HepG2 (cell line): Measurements from ENCODE around the gene ACSM2B. TPM values are rescaled to one million over a fixed set of nuclear protein-coding genes. Genes with fewer than 3 reads are reported as not detected.
A peak's percentile ranks its signal among the peaks of the same experiment; 100 is the strongest.

Source experiments
- CHCHD3 ChIP-seq: sonication (generic); formaldehyde crosslinking; IDR thresholded peaks from 2 replicates; pipeline ENCODE4 v1.8.0; 2022; ENCODE audit warnings: mild to moderate bottlenecking, missing genetic modification reagents, moderate library complexity
- FOXA3 ChIP-seq: IDR thresholded peaks from 2 replicates; pipeline ENCODE4 v1.6.1; 2016; ENCODE audit warnings: missing genetic modification reagents, missing compliant biosample characterization
- FOXC1 ChIP-seq: sonication (generic); formaldehyde crosslinking; IDR thresholded peaks from 2 replicates; pipeline ENCODE4 v1.8.0; 2022; ENCODE audit warnings: mild to moderate bottlenecking, missing genetic modification reagents, borderline replicate concordance
- FOXM1 ChIP-seq: sonication (generic); formaldehyde crosslinking; IDR thresholded peaks from 2 replicates; pipeline ENCODE4 v1.5.0; 2020; ENCODE audit warnings: missing genetic modification reagents
- HOXA5 ChIP-seq: sonication (generic); formaldehyde crosslinking; IDR thresholded peaks from 2 replicates; pipeline ENCODE4 v1.4.0; 2020; ENCODE audit warnings: missing genetic modification reagents
- MIER2 ChIP-seq: IDR thresholded peaks from 2 replicates; pipeline ENCODE4 v1.6.1; 2016; ENCODE audit warnings: missing biosample characterization, missing genetic modification reagents
- MTF2 ChIP-seq: sonication (generic); formaldehyde crosslinking; IDR thresholded peaks from 2 replicates; pipeline ENCODE4 v1.5.0; 2020; ENCODE audit warnings: missing genetic modification reagents, borderline replicate concordance
- MXD4 ChIP-seq: IDR thresholded peaks from 2 replicates; pipeline ENCODE4 v1.6.1; 2016; ENCODE audit warnings: mild to moderate bottlenecking, missing biosample characterization, missing genetic modification reagents
- PHF8 ChIP-seq: sonication (generic); formaldehyde crosslinking; IDR thresholded peaks from 2 replicates; pipeline ENCODE4 v1.5.0; 2020; ENCODE audit warnings: missing genetic modification reagents
- SATB2 ChIP-seq: sonication (generic); formaldehyde crosslinking; IDR thresholded peaks from 2 replicates; pipeline ENCODE4 v1.5.0; 2020; ENCODE audit warnings: missing genetic modification reagents
- SNRNP70 ChIP-seq: fragments of 200-400 bp; formaldehyde crosslinking; IDR thresholded peaks from 2 replicates; pipeline ENCODE4 v1.6.1; 2017; ENCODE audit warnings: mild to moderate bottlenecking, low read depth, low read length, moderate library complexity
- SP140L ChIP-seq: sonication (generic); formaldehyde crosslinking; IDR thresholded peaks from 2 replicates; pipeline ENCODE4 v1.4.0; 2020; ENCODE audit warnings: missing genetic modification reagents, borderline replicate concordance
- ZBTB1 ChIP-seq: sonication (generic); formaldehyde crosslinking; IDR thresholded peaks from 2 replicates; pipeline ENCODE4 v1.4.0; 2020; ENCODE audit warnings: missing genetic modification reagents, borderline replicate concordance
- ZBTB10 ChIP-seq: sonication (generic); formaldehyde crosslinking; IDR thresholded peaks from 2 replicates; pipeline ENCODE4 v1.4.0; 2020; ENCODE audit warnings: missing genetic modification reagents, borderline replicate concordance
- ZBTB8A ChIP-seq: sonication (generic); formaldehyde crosslinking; IDR thresholded peaks from 2 replicates; pipeline ENCODE4 v1.4.0; 2020; ENCODE audit warnings: mild to moderate bottlenecking, low read depth, missing genetic modification reagents, borderline replicate concordance
- ZNF280D ChIP-seq: sonication (generic); formaldehyde crosslinking; IDR thresholded peaks from 2 replicates; pipeline ENCODE4 v1.5.1; 2020; ENCODE audit warnings: mild to moderate bottlenecking, missing genetic modification reagents
- ZNF335 ChIP-seq: sonication (generic); formaldehyde crosslinking; IDR thresholded peaks from 2 replicates; pipeline ENCODE4 v1.4.0; 2020; ENCODE audit warnings: missing genetic modification reagents
- ZNF547 ChIP-seq: sonication (generic); formaldehyde crosslinking; IDR thresholded peaks from 2 replicates; pipeline ENCODE4 v1.5.1; 2020; ENCODE audit warnings: mild to moderate bottlenecking, missing genetic modification reagents
- polyA plus RNA-seq, 8 experiments: library from polyadenylated mRNA; depleted of rRNA in 3 of 8; stranded (reverse) in 7 of 8; unstranded in 1 of 8; fragments of >200 nt; fragmentation: Illumina TruSeq in 4 of 8; extraction: Trizol in 4 of 8; gene quantifications; 2 replicates each; pipeline versions ENCODE4 v1.2.1 to v1.2.3, GENCODE V29; 2011 to 2016; ENCODE audit warnings: low read depth in 4 of 8, missing spikeins in 1 of 8, mixed read lengths in 1 of 8; ENCODE audit not compliant: insufficient read depth in 1 of 8
- total RNA-seq, 5 experiments: library from RNA; depleted of rRNA; stranded (reverse); fragments of >200 nt; fragmentation: Illumina TruSeq; extraction: Trizol; gene quantifications; 2 replicates each; pipeline ENCODE4 v1.2.3, GENCODE V29; 2016; ENCODE audit warnings: low read depth in 1 of 5
- TF ChIP-seq, protein P1 (sequence below), 2 experiments: sonication (generic) in 1 of 2; formaldehyde crosslinking in 1 of 2; IDR thresholded peaks; 2 replicates each; pipeline versions ENCODE4 v1.4.0 to v1.6.1; 2016 to 2020; ENCODE audit warnings: borderline replicate concordance in 1 of 2, low read depth in 1 of 2, mild to moderate bottlenecking in 1 of 2, missing genetic modification reagents in 1 of 2
- TF ChIP-seq, protein P2 (sequence below): sonication (generic); formaldehyde crosslinking; IDR thresholded peaks from 2 replicates; pipeline ENCODE4 v1.4.0; 2020; ENCODE audit warnings: missing genetic modification reagents, borderline replicate concordance

ACSM2B gene
- total and polyA plus RNA-seq, 2 of the 13 experiments (the other 11 are each of a cell fraction or from before 2014, with no cell fraction given) = 22.9 to 34.0 TPM

DNA sequence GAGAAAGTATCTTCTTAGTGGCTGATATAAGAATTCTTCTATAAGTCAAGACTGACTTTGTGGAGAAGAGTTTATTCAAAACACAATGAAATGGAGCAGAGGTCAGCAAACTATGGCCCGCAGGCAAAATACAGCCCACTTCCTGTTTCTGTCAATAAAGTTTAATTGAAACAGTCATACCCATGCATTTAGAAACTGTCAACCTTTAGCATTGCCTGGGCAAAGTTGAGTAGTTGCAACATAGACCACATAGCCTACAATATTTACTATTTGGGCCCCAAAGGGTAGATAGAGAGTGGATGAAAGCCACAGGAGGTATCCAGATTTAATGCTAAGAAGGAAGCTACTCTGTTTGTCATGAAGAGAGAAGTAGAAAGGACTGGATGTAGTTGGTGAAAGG is 38.0 kb downstream of the ACSM2B start (continued):
- TF ChIP-seq HOXA5 (no peak), ZBTB10 (CRISPR knock-in tag) (no peak), ZBTB8A (no peak), FOXA3 (CRISPR knock-in tag) (peak; percentile 76), MTF2 (no peak), FOXM1 (CRISPR knock-in tag) (no peak), MIER2 (CRISPR knock-in tag) (peak; percentile 40; the same call in 1 of the 2 replicates), ZNF335 (CRISPR knock-in tag) (no peak), SNRNP70 (no peak), PHF8 (CRISPR knock-in tag) (no peak), ZNF547 (CRISPR knock-in tag) (no peak), ZNF280D (peak; percentile 19; the same call in 1 of the 2 replicates), ZBTB1 (CRISPR knock-in tag) (no peak), CHCHD3 (CRISPR knock-in tag) (no peak), SATB2 (CRISPR knock-in tag) (no peak), FOXC1 (no peak), MXD4 (CRISPR knock-in tag) (no peak), SP140L (no peak)
- TF ChIP-seq, protein P1, sequence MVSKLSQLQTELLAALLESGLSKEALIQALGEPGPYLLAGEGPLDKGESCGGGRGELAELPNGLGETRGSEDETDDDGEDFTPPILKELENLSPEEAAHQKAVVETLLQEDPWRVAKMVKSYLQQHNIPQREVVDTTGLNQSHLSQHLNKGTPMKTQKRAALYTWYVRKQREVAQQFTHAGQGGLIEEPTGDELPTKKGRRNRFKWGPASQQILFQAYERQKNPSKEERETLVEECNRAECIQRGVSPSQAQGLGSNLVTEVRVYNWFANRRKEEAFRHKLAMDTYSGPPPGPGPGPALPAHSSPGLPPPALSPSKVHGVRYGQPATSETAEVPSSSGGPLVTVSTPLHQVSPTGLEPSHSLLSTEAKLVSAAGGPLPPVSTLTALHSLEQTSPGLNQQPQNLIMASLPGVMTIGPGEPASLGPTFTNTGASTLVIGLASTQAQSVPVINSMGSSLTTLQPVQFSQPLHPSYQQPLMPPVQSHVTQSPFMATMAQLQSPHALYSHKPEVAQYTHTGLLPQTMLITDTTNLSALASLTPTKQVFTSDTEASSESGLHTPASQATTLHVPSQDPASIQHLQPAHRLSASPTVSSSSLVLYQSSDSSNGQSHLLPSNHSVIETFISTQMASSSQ (IDR thresholded peaks at IDR 0.05; ENCODE audit: low read depth) = peak; percentile 57; the same call in 1 of the 2 replicates
- TF ChIP-seq, protein P1 (CRISPR knock-in tag; IDR thresholded peaks at IDR 0.05; ENCODE audit: borderline replicate concordance) = no peak
- TF ChIP-seq, protein P2, sequence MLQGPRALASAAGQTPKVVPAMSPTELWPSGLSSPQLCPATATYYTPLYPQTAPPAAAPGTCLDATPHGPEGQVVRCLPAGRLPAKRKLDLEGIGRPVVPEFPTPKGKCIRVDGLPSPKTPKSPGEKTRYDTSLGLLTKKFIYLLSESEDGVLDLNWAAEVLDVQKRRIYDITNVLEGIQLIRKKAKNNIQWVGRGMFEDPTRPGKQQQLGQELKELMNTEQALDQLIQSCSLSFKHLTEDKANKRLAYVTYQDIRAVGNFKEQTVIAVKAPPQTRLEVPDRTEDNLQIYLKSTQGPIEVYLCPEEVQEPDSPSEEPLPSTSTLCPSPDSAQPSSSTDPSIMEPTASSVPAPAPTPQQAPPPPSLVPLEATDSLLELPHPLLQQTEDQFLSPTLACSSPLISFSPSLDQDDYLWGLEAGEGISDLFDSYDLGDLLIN (CRISPR knock-in tag) = no peak
